CD14-positive monocyte (primary cell): ENCODE results near the gene ACTL6A. TPM values are rescaled to one million over a fixed set of nuclear protein-coding genes. Genes with fewer than 3 reads are reported as not detected.

Source experiments
- DNase-seq, 3 donors: peaks; one replicate each; pipeline ENCODE4 v3.0.0-alpha.2; 2011 to 2022
- H2AFZ ChIP-seq: 2 replicates; pipeline ENCODE4 v1.6.0; 2012; ENCODE audit warnings: mild to moderate bottlenecking, low read depth, low read length, inconsistent platforms; ENCODE audit not compliant: insufficient read depth, poor library complexity, severe bottlenecking
- H3K27ac ChIP-seq, 2 donors: 1 replicate in 1 of 2; 2 replicates in 1 of 2; pipeline ENCODE4 v1.5.1; 2012 to 2013; ENCODE audit warnings: low read length in 2 of 2, control low read depth in 1 of 2, inconsistent platforms in 1 of 2, low read depth in 1 of 2, mild to moderate bottlenecking in 1 of 2
- H3K27me3 ChIP-seq, 2 donors: one replicate each; pipeline versions ENCODE4 v1.6.0 to v1.6.1; 2011 to 2013; ENCODE audit warnings: low read length in 2 of 2; ENCODE audit not compliant: control insufficient read depth in 2 of 2, insufficient read depth in 2 of 2
- H3K36me3 ChIP-seq, 2 donors: replicated peaks in 1 of 2; 1 replicate in 1 of 2; 2 replicates in 1 of 2; pipeline versions ENCODE4 v1.5.1 to v1.6.1; 2012 to 2013; ENCODE audit warnings: low read length in 2 of 2, control low read depth in 1 of 2, inconsistent platforms in 1 of 2, mild to moderate bottlenecking in 1 of 2; ENCODE audit not compliant: insufficient read depth in 2 of 2, control insufficient read depth in 1 of 2
- H3K4me1 ChIP-seq, 2 donors: 1 replicate in 1 of 2; 2 replicates in 1 of 2; pipeline versions ENCODE4 v1.5.1 to v1.6.1; 2012 to 2013; ENCODE audit warnings: low read length in 2 of 2, control low read depth in 1 of 2, inconsistent platforms in 1 of 2, mild to moderate bottlenecking in 1 of 2, moderate library complexity in 1 of 2; ENCODE audit not compliant: insufficient read depth in 2 of 2, control insufficient read depth in 1 of 2
- H3K4me2 ChIP-seq: replicated peaks from 2 replicates; pipeline ENCODE3; 2012; ENCODE audit warnings: low read length, moderate library complexity, mild to moderate bottlenecking; ENCODE audit not compliant: poor library complexity, severe bottlenecking; ENCODE audit errors: extremely low read depth
- H3K4me3 ChIP-seq, 3 experiments: fragments of 200-600 bp in 1 of 3; sonication (generic) in 1 of 3; replicated peaks in 1 of 3; 1 replicate in 2 of 3; 2 replicates in 1 of 3; pipeline ENCODE4 v1.5.1; 2011 to 2013; ENCODE audit warnings: low read length in 3 of 3, mild to moderate bottlenecking in 3 of 3, control low read depth in 2 of 3, low read depth in 2 of 3, inconsistent platforms in 1 of 3, moderate library complexity in 1 of 3
- H3K79me2 ChIP-seq: 2 replicates; pipeline ENCODE4 v1.6.0; 2012; ENCODE audit warnings: mild to moderate bottlenecking, control low read depth, inconsistent platforms, low read length, moderate library complexity; ENCODE audit not compliant: insufficient read depth
- H3K9ac ChIP-seq: 2 replicates; pipeline ENCODE4 v1.6.0; 2017; ENCODE audit warnings: low read length, mild to moderate bottlenecking; ENCODE audit not compliant: insufficient read depth, poor library complexity, severe bottlenecking
- H3K9me3 ChIP-seq, 2 donors: replicated peaks in 1 of 2; 1 replicate in 1 of 2; 2 replicates in 1 of 2; pipeline versions ENCODE4 v1.5.1 to v1.6.1; 2012 to 2013; ENCODE audit warnings: low read length in 2 of 2, control low read depth in 1 of 2; ENCODE audit not compliant: control insufficient read depth in 1 of 2, insufficient read depth in 1 of 2
- H4K20me1 ChIP-seq: 2 replicates; pipeline ENCODE4 v1.6.0; 2012; ENCODE audit warnings: mild to moderate bottlenecking, low read length, control low read depth, moderate library complexity; ENCODE audit not compliant: insufficient read depth
- H3K27ac Mint-ChIP-seq, 7 donors: one replicate each; pipeline ENCODE4 v1.8.0; 2020; ENCODE audit warnings: mild to moderate bottlenecking in 7 of 7, mixed read lengths in 7 of 7, moderate library complexity in 6 of 7, inconsistent platforms in 2 of 7
- H3K27me3 Mint-ChIP-seq, 3 donors: one replicate each; pipeline ENCODE4 v1.8.0; 2021 to 2022; ENCODE audit warnings: low read depth in 3 of 3, mild to moderate bottlenecking in 3 of 3, mixed read lengths in 3 of 3, moderate library complexity in 3 of 3, inconsistent platforms in 1 of 3
- H3K36me3 Mint-ChIP-seq, 2 donors: one replicate each; pipeline ENCODE4 v1.8.0; 2020; ENCODE audit warnings: mixed read lengths in 2 of 2, inconsistent platforms in 1 of 2, mild to moderate bottlenecking in 1 of 2
- H3K4me1 Mint-ChIP-seq: one replicate; pipeline ENCODE4 v1.8.0; 2020; ENCODE audit warnings: mild to moderate bottlenecking, mixed read lengths
- H3K4me3 Mint-ChIP-seq, 2 donors: one replicate each; pipeline ENCODE4 v1.8.0; 2020; ENCODE audit warnings: mild to moderate bottlenecking in 2 of 2, mixed read lengths in 2 of 2, moderate library complexity in 1 of 2
- H3K9me3 Mint-ChIP-seq, 7 donors: one replicate each; pipeline ENCODE4 v1.8.0; 2020 to 2022; ENCODE audit warnings: mixed read lengths in 7 of 7, mild to moderate bottlenecking in 6 of 7, moderate library complexity in 6 of 7, inconsistent platforms in 2 of 7
- WGBS: methylation state at CpG from one replicate; pipeline ENCODE4 v1.1.5; 2013; ENCODE audit warnings: missing lambda C conversion rate; ENCODE audit not compliant: insufficient coverage; 5-methylcytosine and 5-hydroxymethylcytosine counted together
- intact Hi-C, 2 donors: fragments of 100-400 bp; cut with micrococcal nuclease; formaldehyde crosslinking; loops; one replicate each; pipeline versions ENCODE4 v1.15.0 to v1.15.1; 2023
- polyA plus RNA-seq, 3 donors: library from polyadenylated mRNA; depleted of rRNA in 1 of 3; unstranded in 2 of 3; stranded (reverse) in 1 of 3; fragments of 300-500 nt in 2 of 3; fragments of >200 nt in 1 of 3; fragmentation: Illumina TruSeq in 2 of 3; gene quantifications; 1 replicate in 2 of 3; 2 replicates in 1 of 3; pipeline ENCODE4 v1.2.3, GENCODE V29; 2012 to 2021
- TF ChIP-seq, protein P1 (sequence below): fragments of 200-600 bp; IDR thresholded peaks from one replicate; pipeline ENCODE4 v1.8.0; 2022; ENCODE audit warnings: antibody characterized with exemption, mild to moderate bottlenecking

ACTL6A gene
- polyA plus RNA-seq, 3 donors = 28.2 to 37.2 (median 35.9) TPM

DNA sequence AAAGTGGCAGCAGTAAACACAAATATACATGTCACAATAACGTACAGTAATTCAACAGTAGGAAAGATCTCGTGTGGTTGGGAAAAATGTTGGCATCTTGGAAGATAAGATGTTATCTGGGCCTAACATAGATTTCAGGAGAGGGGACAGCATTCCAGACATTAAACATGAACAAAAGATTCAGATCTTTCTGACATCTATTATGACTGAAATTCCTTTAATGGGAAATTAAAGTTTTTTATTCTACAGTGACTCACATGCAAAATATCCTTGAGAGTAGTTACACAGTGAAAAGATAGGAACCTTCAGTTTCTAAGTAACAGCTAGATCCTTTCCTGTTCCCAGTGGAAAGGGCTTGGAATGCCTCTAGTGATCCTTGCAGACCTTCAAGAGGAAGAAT, 51.1 kb downstream of the ACTL6A start:
- H3K79me2 ChIP-seq = peaks cover 28% of the 10 kb centered on the region
- H3K9me3 ChIP-seq = no peaks in the 10 kb centered on the region
- H3K4me1 ChIP-seq = peaks cover under 1 to 4% of the 10 kb centered on the region in 2 donors
- H4K20me1 ChIP-seq = peaks cover 23% of the 10 kb centered on the region
- H3K27me3 ChIP-seq = no peaks in the 10 kb centered on the region
- TF ChIP-seq, protein P1, sequence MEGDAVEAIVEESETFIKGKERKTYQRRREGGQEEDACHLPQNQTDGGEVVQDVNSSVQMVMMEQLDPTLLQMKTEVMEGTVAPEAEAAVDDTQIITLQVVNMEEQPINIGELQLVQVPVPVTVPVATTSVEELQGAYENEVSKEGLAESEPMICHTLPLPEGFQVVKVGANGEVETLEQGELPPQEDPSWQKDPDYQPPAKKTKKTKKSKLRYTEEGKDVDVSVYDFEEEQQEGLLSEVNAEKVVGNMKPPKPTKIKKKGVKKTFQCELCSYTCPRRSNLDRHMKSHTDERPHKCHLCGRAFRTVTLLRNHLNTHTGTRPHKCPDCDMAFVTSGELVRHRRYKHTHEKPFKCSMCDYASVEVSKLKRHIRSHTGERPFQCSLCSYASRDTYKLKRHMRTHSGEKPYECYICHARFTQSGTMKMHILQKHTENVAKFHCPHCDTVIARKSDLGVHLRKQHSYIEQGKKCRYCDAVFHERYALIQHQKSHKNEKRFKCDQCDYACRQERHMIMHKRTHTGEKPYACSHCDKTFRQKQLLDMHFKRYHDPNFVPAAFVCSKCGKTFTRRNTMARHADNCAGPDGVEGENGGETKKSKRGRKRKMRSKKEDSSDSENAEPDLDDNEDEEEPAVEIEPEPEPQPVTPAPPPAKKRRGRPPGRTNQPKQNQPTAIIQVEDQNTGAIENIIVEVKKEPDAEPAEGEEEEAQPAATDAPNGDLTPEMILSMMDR = no peak
- Mint-ChIP-seq H3K9me3 (peaks cover 0 to 2% (median 0%) of the 10 kb centered on the region in 7 donors), H3K36me3 (peaks cover 31 to 43% of the 10 kb centered on the region in 2 donors), H3K4me1 (peaks cover 7% of the 10 kb centered on the region), H3K27ac (no peak overlapping the region), H3K4me3 (no peak overlapping the region), H3K27me3 (peaks cover 0 to 2% (median 0%) of the 10 kb centered on the region in 3 donors)
- H2AFZ ChIP-seq = no peak overlapping the region
- H3K36me3 ChIP-seq = peaks cover 19 to 60% of the 10 kb centered on the region in 2 donors
- WGBS = no CpG with 5 or more reads among the region's 2 CpGs
- no peak overlapping the region for H3K4me2 ChIP-seq
- H3K4me3 ChIP-seq = no peak overlapping the region
- intact Hi-C loops = no loop called here
- H3K9ac ChIP-seq = no peak overlapping the region
- no peak for DNase-seq
- no peak overlapping the region for H3K27ac ChIP-seq

DNA sequence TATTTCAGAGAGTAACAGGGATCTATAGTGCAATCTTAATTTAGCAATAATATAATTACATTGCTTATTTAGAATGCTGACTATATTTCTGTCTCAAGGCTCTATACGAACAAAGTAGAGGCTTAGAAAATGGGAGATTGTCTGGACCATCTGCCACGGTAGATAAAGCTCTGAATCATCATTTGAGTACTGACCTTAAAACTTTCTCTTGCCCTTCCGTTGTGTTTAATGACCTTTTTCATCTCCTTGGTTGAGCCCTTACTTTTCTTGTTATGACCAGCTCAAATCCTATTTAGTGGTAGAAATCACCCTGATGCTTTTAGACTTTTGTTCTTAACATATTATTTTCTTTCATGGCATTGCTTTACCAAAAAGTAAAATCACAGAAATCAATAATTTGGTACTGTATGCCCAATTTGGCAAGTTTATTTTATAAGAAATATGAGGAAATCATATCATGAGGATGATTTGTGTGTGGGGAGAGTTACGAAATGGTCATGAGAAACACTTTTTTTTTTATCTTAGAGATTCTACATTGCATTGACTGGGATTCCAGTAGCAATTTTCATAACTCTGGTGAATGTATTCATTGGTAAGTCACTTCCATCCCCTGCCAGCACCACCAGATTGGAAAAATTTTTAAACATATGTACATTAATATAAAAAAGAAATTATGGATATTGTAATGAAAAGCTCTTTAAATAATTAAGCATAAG, 52.9 kb downstream of the ACTL6A start:
- H4K20me1 ChIP-seq = peaks cover 13% of the 10 kb centered on the region
- no peak for DNase-seq
- peaks cover 24 to 57% of the 10 kb centered on the region in 2 donors for H3K36me3 ChIP-seq
- peaks cover 0 to 2% (median 0%) of the 10 kb centered on the region in 7 donors for H3K9me3 Mint-ChIP-seq
- H3K36me3 Mint-ChIP-seq = peaks cover 36 to 51% of the 10 kb centered on the region in 2 donors
- intact Hi-C loops = no loop called here
- H3K4me3 ChIP-seq = no peak overlapping the region
- H3K9me3 ChIP-seq = no peaks in the 10 kb centered on the region
- no peaks in the 10 kb centered on the region for H3K27me3 ChIP-seq
- no peaks in the 10 kb centered on the region for H3K4me1 ChIP-seq
- TF ChIP-seq, protein P1 = no peak
- no peak overlapping the region for H3K9ac ChIP-seq
- no peak overlapping the region for H3K27ac ChIP-seq
- H3K27ac Mint-ChIP-seq = no peak overlapping the region
- no peak overlapping the region for H3K4me3 Mint-ChIP-seq
- H3K27me3 Mint-ChIP-seq = no peaks in the 10 kb centered on the region
- H3K4me2 ChIP-seq = no peak overlapping the region
- no peaks in the 10 kb centered on the region for H3K4me1 Mint-ChIP-seq
- H3K79me2 ChIP-seq = peaks cover 10% of the 10 kb centered on the region
- WGBS = no CpG with 5 or more reads among the region's 4 CpGs
- no peak overlapping the region for H2AFZ ChIP-seq
